ENCODE measurements around the gene FBXL17.

FBXL17 gene

DNA sequence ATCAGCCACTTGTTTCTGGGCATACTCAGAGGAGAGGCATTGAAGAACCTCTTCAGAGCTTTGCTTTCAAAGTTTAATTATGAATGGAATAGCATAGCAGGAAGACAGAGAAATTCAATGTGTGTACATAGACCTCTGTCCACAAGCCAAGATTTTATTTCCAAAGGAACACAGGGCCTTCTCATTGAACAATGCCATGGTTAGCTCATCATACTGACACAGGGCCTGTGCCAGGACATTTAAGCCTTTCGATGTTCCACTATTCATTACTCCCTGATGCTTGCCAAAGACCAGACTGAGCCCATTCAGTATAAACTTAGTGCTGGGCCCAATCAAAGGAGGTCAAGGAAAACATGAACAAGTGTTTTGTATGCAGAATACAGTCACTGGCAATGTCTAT, 280.8 kb downstream of the FBXL17 start:
- DNase-seq, result peak in 51 of 58 donors; percentile 4 to 95 (median 60)

DNA sequence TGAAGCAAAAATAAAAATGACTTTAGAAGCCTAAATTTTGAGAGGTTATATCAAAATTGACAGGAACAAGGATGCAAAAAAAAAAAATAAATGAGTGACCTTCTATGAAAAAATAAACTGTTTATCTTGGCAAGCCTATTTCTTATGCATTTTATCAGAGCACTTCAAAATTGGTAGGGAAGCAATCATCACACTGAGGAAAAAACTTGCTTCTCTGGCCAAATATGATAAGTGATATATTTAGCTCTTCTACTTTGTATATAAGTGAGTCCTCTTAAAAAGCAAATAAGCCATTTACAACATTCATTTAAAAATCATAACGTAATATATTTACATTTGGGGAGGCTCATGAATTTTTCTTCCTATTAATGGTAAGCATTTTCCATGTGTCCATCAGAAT, 287.1 kb downstream of the FBXL17 start:
- no peak for DNase-seq

DNA sequence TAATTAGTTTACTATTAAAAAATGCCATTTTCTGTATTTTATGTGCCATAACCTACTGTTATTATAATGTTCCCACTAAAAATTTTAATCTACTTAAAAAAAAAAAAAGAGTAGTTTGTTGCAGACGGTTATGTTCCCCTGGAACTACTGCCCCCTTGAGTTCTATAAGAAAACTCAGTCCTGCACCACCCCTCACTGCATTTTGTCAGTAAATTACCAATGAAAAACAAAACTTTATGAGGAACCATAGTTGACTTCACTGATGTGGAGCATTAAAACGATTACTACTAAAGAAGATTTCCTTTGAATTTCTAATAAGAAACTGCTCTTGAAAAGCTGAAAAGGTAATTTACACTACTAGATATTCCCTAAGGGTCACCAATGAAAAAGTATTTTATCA, 288.7 kb downstream of the FBXL17 start:
- no peak for DNase-seq

DNA sequence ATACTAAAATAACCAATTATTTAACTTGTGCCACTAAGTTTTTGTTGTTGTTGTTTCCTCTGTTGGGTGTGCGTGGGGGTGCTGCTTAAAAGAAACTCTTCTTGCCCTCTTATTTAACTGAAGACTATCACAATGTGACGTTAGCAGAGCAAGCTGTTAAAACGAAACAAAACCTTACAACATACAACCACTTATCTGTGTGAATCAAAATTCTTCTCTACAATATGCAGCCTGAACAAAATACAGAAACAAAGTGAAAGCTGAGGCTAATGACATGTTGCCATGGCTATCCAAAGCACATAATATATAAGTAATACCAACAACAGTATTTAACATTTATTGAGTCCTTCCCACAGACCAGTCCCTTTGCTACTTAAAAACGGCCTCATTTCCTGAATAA, 291.0 kb downstream of the FBXL17 start:
- DNase-seq, result no peak

DNA sequence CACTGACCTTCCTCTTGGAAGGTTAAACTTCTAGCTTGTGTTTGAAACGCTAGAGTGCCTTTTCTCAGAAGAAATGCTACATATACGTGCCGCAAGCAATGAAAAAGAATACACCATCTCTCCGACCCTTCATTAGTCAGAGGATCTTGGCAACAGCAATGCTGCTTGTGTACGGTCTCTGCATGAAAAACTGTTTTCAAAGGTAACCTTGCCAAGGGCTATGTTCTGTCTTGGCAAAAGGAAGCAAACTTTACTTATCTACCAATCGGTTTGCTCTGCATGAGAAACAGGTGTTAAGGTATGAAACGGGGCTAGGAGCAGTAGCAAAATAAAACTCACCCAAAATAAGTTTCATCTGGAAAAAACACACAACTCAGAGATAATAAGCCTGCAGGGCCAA, 297.8 kb downstream of the FBXL17 start:
- peak in 2 of 58 donors; percentile 8 for DNase-seq

DNA sequence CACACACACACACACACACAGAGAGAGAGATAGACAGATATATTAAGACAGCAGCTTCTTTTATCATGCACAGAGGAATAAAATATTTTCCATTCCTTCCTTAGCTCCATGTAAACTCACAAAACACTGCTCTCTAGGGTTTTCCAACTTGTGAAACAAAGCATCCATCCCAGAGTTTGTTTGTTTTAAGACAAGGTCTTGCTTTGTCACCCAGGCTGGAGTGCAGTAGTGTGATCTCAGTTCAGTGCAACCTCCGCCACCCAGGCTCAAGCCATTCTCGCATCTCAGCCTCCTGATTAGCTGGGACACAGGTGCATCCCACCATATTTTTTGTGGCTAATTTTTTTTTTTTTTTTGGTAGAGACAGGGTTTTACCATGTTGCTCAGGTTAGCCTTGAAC, 298.7 kb downstream of the FBXL17 start:
- DNase-seq, result no peak

DNA sequence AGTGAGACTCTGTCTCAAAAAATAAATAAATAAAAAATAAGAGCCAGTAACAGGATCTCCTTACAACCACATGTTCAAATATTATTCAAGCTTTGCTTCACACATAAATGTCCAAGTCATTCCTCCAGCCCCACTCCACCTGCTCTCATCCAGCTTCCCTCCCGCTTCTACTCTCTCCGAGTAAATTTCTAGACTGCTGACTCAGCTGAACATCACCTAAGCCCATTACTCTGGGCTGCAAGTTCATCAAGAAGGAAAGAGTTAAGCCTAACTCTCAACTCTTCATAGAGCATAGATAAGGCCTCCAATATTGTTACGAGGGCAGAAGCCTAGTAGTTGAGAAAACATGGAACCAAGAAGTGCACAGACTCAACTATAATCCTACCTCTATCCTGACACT, 300.2 kb downstream of the FBXL17 start:
- no peak for DNase-seq

DNA sequence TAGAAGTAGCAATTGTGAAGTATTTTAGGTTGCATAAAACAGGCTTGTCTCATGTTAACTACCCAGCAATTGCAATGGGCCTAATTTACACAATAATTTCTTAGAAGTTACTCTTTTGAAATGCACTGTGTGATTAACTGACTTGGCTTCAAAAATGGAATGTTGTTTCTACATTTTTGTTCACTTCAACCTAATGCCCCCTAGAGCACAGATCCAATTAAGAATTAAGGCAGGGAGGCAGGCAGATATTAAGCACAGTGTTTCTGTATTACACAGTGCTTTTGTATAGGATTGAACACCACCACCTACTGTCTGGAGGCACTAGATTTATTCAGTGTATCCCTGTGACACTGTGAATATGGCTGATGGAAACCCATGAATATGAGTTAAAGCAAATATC, 302.1 kb downstream of the FBXL17 start:
- DNase-seq, result no peak

DNA sequence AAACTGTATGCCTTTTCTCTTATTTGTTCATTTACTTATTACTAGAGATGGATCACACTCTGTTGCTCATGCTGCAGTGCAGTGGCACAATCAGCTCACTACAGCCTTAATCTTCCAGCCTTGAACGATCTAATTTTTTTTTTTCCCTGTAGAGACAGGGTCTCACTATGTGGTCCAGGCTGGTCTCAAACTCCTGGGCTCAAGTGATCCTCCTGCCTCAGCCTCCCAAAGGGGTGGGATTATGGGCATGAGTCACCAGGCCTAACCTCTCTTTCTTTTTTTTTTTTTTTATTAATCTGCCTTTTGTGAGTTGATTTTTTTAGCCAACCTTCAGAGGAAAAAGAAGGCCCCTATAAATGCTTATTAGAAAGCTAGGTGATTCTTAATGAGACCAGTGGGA, 303.0 kb downstream of the FBXL17 start:
- no peak for DNase-seq

DNA sequence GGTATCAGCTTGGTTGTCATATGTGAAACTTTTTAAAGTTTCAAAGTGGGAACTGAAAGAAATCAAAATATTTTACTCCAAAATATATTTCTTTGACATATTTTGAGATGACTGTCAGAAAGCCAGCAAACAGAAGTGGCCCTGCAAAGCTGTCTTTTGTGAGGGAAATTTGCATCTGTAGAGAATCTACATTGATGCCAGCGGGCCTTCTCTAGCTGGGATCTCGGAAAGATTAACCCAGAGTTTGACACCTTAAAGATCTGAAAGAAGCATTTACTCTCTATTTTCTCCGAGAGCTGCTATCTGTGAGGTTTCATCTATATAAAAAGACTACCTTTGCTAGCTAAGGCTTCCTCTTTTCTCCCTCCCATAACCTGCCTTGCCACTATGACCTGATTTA, 303.6 kb downstream of the FBXL17 start:
- no peak for DNase-seq

DNA sequence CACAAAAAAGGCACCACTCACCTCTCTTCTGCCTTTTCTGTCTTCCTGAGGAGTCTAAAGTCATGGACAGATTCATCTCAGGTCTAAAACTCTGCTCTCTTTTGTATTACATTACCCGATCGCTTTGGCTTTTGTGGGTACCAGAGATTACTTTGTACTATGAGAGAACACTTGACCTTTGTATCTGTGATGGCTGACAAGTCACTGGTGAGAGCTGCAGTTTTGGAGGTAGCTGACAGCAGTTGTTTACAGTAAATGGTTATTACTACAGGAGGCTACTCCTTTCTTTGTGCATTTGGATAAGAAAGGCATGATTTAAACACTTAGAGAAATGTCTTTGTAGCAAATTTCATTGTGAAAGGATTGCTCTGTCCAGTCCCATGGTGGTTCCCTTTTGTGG, 307.3 kb downstream of the FBXL17 start:
- no peak for DNase-seq

DNA sequence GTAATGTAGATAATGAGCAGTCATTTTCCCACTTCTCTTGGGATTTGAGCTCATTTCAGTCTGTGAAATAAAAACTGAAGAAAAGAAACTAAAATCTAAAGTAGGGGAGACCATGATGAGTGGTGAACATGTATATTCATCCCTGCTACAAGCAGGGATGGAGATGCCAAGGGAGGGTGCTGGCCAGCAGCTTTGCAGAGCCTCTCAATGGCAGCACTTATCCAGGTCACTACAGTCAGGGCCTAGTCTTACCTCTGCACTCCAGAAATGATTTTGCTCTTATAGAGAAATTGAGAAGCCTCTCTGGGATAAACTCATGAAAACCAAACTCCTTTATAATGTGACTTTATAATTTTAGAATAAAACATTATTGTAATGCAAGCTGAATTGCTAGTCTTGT, 317.6 kb downstream of the FBXL17 start:
- DNase-seq, result no peak

DNA sequence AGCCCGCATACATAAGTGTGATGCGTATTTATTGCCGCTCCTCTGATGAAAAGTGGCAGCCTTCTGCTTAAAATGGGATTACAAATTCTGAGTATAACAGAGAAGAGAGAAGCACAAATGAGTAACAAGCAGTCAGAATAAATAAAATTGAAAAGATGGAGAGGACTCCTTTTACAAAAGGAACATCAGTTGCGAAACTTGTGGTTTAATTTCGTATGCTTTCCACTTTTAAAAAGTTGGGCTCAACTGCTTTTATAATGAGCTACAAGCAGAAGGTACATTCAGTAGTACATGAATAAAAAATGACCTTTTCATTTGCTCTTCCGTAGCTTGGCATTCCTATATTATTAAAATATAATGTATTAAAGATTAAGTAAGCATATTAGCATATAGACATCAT, 320.0 kb downstream of the FBXL17 start:
- no peak for DNase-seq

DNA sequence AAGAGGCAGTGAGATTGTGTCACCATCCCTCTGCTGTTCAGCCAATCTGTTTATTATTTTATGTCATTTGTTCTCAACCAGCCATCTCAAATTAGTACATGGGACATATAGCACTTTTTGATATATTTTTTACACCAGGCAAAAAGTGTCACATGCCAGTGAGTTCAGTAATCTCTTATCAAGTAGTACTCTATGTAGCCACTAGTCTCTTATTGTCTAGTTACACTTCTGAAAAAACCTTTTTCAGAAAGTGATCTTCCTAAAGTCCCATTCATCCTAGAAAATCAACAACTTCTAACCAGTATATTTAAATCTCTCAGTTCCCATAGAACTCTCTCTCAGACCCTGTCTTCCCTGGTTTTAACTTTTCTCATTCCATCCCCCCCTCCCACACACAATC, 321.6 kb downstream of the FBXL17 start:
- no peak for DNase-seq

DNA sequence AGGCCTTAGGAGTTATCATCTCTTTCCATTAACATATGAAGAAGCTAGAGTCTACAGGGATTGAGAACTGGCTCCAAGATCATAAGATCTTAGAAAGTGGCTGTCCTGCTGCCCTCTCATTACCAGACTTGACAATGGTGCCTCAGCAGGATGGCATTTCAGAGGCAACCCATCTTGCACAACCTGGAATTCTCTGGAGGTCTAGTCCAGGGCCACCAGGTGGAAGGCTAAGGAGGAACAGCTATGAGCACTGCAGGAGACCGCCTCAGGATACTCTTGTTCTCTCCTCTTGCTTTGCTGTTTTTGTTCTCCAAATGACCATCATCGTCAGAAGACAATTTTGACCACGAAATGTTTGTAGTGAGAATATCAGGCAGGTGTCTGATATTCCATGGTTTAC, 322.6 kb downstream of the FBXL17 start:
- no peak for DNase-seq

DNA sequence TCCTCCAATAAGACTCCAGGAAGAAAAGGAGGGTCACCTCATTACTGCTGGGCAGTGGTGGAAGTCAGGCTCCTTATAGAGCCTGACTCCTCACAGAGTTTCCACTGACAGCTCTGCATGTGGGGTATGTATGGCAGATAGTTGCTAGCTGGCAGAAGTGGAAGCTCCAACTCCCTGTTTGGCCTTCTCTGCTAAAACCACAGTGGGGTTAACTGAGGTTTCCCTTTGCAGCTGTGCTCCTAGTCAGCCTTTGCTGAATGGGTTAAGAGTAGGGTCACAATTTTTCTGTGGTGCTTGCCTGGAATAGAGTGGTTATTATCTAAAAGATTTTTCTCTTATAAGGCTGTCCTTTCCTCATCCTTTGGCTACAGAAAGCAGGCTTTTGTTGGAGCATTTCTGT, 327.5 kb downstream of the FBXL17 start:
- no peak for DNase-seq

DNA sequence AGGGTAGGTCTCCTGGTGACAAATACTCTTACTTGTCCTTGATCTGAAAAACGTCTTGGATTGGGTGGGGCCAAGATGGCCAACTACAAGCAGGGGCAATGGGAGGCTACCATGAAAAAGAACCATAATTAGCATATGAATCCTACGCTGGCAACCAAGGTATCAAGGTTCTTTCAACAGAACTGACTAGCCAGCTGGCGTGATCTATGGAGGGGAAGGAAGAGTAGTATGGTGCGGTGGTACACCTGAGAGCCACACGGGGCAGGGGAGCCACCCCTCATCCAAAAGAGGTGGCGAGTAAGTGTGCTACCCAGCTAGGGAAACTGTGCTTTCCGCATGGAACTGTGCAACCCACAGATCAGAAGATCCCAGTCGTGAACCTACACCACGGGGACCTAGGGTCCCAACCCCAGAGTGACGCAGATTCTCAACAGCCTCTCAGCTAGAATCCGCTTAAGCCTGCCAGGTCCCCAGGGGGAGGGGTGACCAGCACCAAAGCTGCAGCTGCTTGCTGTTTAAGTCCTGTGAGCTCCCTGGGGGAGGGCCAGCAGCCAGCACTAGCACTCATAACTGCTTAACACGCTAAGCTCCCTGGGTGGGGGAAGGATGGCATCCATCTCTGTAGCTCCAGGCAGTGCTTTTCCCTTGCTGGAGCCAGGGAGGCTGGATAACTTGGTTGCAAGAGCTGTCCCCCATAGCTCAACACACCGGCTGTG, 334.8 kb downstream of the FBXL17 start:
- DNase-seq, result no peak

DNA sequence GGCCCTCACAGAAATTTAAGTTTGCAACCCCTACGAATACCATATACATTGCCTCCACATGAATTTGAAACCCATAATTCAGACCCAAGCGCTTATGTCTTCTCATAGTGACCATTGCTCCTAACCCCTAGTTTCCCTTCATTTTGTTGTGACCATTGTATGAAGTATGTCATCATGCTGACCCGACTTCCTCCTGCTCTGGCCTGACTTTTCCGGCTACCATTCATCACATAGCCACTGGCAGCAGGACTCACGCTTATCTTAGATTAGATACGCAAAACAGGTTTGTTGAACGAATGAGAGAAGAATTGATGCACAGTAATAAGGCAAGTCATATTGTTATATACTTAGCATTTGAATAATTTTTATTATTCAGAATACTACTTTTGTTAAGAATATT, 345.4 kb downstream of the FBXL17 start:
- no peak for DNase-seq

DNA sequence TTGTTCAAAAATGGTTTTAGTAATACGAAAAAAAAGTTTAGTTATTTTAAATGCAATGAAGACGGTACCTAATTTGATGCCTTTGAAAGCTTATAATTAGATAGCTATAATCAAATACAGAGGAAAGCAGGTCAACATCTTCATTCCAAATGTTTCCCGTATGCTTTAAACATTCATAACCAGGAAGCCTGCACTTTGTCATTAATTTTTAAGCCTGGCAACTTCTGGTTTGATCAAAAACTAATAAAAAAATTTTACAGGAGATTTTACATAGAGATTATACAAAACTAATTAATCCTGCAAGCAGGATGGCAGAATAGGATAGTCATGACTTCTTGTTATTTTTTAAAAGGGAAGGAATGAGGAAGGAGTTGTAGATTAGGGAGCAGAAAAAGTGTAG, 353.0 kb downstream of the FBXL17 start:
- no peak for DNase-seq

DNA sequence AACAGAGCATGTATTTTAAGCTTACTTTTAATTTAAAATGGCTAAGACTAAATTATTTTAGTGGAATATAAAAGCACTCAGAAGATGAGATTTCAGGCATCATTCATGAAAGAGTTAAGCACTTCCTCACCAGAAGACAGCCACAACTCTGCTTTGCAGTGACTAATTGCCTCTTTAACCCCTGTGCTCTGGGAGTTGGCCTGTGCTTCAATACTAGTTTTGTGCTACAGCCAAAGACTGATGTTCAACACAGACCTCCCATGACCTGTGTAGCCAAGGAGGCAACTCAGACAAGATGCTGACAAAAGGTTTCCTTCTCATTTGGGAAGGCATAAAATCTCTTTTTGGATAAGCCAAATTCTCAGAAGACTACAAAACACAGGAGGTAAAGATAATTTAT, 353.5 kb downstream of the FBXL17 start:
- DNase-seq, result peak in 1 of 58 donors; percentile 1

DNA sequence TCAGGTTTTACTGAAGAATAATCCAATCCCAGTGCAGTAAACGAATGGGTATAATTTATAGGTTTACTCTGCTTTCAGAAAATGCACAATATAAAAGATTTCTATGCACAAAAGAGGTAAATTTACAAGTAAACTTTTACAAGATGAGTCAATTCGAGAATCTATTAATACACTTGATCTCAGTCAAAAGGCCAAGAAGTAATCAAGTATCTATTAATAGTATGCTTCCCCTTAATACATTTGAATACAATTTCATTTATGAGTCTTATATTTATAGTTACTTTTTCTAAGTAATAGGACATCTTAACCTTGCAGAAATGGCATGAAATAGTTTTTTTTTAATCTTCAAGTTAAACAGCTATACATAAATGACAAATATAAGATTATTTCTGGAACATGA, 355.9 kb downstream of the FBXL17 start:
- DNase-seq, result no peak

DNA sequence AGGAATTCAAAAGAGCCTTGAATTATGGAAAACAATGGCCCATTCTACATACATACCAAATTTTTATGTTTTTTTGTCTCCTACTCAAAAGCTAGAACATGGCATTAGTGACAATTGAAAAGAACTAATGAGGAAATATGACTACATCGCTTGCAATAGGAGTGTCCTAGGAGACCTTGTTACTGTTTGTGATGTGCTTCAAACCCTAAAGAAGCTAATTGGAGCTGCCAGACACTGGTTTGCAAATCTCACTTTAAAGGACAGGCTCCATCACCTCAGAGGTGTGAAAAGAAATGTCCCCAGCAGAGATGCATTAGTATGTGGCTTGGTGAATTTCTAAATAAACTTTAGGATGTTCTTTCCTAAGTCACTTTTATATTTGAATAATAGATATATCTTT, 356.9 kb downstream of the FBXL17 start:
- no peak for DNase-seq

DNA sequence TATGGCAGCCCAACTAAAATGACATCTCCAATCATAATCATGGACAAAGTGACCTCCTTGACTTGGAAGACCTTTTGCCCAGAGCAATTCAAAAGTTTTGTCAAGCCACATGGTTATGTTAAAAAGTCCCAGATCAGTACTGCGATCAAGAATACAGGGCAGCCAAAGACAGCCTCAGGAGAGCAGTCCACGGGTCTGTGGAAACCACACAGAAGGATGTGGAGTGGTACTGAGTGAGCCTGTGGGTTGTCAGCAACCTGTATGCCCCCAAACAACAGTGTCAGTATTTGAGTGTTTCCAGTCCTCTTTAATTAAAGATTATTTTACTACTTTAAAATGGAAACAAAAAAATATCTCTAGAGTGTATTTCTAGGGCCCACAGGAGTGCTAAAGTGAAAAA, 365.8 kb downstream of the FBXL17 start:
- DNase-seq, result no peak

DNA sequence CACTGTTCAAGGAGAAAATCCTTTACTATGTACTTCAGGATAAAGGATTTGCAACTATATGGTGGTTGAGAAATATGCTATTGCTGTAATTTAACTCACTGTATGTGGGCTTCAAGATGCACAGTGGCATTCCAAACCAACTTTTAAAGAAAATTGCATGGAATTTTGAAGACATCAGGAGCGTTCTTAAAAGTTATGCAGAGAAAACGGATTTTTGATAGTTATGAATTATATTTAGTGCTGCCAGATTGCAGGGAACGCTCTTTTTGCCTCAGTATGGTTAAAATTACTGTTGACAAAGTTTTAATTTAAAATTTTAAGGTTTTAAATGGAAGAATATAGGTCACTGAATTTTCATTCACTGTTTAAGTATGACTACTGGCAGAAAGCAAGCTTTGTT, 375.1 kb downstream of the FBXL17 start:
- no peak for DNase-seq
